HEK293T (cell line): ENCODE results near the gene DAPK1.

Source experiments
- BHLHE40 ChIP-seq: fragments of 450-650 bp; IDR thresholded peaks from 2 replicates; pipeline ENCODE4 v1.6.1; 2016; ENCODE audit warnings: mild to moderate bottlenecking, moderate library complexity, borderline replicate concordance
- FOXA1 ChIP-seq: fragments of 450-650 bp; IDR thresholded peaks from 2 replicates; pipeline ENCODE4 v1.6.1; 2016; ENCODE audit warnings: mild to moderate bottlenecking
- NFRKB ChIP-seq: fragments of 450-650 bp; IDR thresholded peaks from 2 replicates; pipeline ENCODE4 v1.6.1; 2016; ENCODE audit warnings: mild to moderate bottlenecking, moderate library complexity

GRCh38 chr9:87549791-87550190 is 52.1 kb downstream of the DAPK1 start:
- TF ChIP-seq NFRKB (no peak), BHLHE40 (no peak), FOXA1 (no peak)
